OCI-LY1 (cell line): ENCODE results near the gene VPS35L.

ENCODE experiments used
- CTCF ChIP-seq: fragments of 200-600 bp; sonication (generic), shearing (Covaris generic); IDR thresholded peaks from 2 replicates; pipeline ENCODE4 v1.5.1; 2017; ENCODE audit warnings: mild to moderate bottlenecking, antibody characterized with exemption, low read length, moderate library complexity, mixed read lengths
- EZH2 ChIP-seq: fragments of 200-600 bp; sonication (generic), shearing (Covaris generic); IDR thresholded peaks from 2 replicates; pipeline ENCODE4 v1.8.0; 2017; ENCODE audit warnings: borderline replicate concordance, mixed run types, mild to moderate bottlenecking, antibody characterized with exemption, low read length, moderate library complexity, mixed read lengths

- TF ChIP-seq CTCF: no peak
- no peak for TF ChIP-seq EZH2
Measured at GRCh38 chr16:19522760-19523159, 32.7 kb upstream of the VPS35L start.
